Articular chondrocyte of knee joint (primary cell): ENCODE data around the gene PTBP2. TPM values are rescaled to one million over a fixed set of nuclear protein-coding genes. Genes with fewer than 3 reads are reported as not detected.

Source experiments
- total RNA-seq: library from RNA; depleted of rRNA; stranded (reverse); fragments of >200 nt; gene quantifications from 2 replicates; pipeline ENCODE4 v1.2.3, GENCODE V29; 2012

PTBP2 gene
- total RNA-seq, result 28.7 and 31.8 TPM in 2 replicates

DNA sequence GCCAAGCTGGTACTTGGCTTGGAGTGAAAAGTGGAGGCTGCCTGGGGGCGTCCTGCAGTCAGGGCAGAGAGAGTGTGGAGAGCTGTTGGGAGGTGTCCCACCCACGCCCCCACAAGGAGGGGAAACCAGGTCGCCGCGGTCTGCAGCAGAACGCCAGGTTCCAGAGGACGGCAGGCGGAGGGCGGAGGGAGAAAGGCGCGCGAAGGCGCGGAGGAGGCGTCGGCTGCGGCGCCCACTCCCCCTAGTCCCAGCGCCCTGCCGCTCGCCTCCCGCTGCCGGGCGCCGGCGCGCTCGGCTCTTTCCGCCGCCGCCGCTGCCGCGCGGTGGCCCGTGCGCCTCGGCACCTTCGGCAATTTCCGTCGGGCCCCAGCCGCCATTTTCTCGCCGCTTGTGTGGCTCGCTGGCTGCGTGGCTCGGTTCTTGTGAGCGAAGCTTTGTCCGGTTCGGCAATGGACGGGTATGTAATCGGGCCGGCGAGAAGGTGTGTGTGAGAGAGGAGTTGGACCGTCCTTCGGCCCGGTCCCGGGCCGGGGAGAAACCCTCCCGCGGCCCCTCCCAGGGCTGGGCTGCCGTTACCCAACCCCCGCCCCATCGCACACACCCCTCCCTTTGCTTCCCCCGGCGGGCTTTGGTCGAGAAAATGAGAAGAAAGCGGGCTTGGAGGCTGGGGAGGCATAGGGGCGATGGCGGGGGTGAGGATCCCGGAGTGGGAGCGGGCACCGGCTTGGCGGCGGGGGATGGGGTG is at the start of gene PTBP2:
Gene PTBP2 (plus strand): TSS at position 369 of the 745 bp plus-strand sequence. CDS start 81 bp downstream, at position 450.

